Muscle of arm (tissue), 12 donors: ENCODE data around the gene SUN3. TPM values are rescaled to one million over a fixed set of nuclear protein-coding genes. Genes with fewer than 3 reads are reported as not detected.
"Not testable (repeated sequence)": the region's sequence is repeated elsewhere in the genome, so short reads cannot be mapped to it uniquely, and the experiment has no call there.

Experiments used
- DNase-seq: peaks from one replicate; pipeline ENCODE4 v3.0.0-alpha.2; 2013
- polyA plus RNA-seq, 12 donors: library from polyadenylated mRNA; unstranded; fragments of 120-200 nt; gene quantifications; one replicate each; pipeline ENCODE4 v1.2.1, GENCODE V29; 2013; ENCODE audit not compliant: insufficient read length in 12 of 12

The SUN3 gene
- polyA plus RNA-seq, 12 donors: 0.24 TPM; not detected in 11

- peak; percentile 69 for DNase-seq
These were observed 83.5 kb downstream of the SUN3 start for GRCh38 chr7:47945261-47946015.

- DNase-seq: no peak
These were observed 84.2 kb downstream of the SUN3 start for GRCh38 chr7:47944536-47945260.

GRCh38 chr7:47943676-47944474 is 85.0 kb downstream of the SUN3 start:
- no peak for DNase-seq

GRCh38 chr7:47942651-47943050 is 86.3 kb downstream of the SUN3 start:
- DNase-seq: not testable (repeated sequence)

- no peak for DNase-seq
These were observed 86.8 kb downstream of the SUN3 start for GRCh38 chr7:47942132-47942531.

- DNase-seq: no peak
These were observed 87.6 kb downstream of the SUN3 start for GRCh38 chr7:47941136-47941844.

- DNase-seq: no peak
These were observed 88.6 kb downstream of the SUN3 start for GRCh38 chr7:47940088-47941013.

- no peak for DNase-seq
These were observed 89.4 kb downstream of the SUN3 start for GRCh38 chr7:47939425-47940036.

GRCh38 chr7:47938574-47939165 is 90.2 kb downstream of the SUN3 start:
- no peak for DNase-seq

- DNase-seq: no peak
These were observed 91.0 kb downstream of the SUN3 start for GRCh38 chr7:47937711-47938573.

Other genes with a start within 250 kb of the SUN3 start
- 1 to 10 TPM in 5 of 12 donors, under 1 TPM in 5, not detected in 2; 0.26 to 2.3 (median 0.99) TPM for gene PKD1L1, start 80.6 kb downstream of the SUN3 start, polyA plus RNA-seq
- 10 to 100 TPM in 11 of 12 donors, not detected in 1; 15.3 to 24.4 (median 19.7) TPM for gene HUS1, start 49.5 kb downstream of the SUN3 start, polyA plus RNA-seq
- under 1 TPM in 5 of 12 donors, not detected in 7; 0.09 to 0.20 (median 0.16) TPM for gene C7orf57, start 6.4 kb upstream of the SUN3 start, polyA plus RNA-seq
- 1 to 10 TPM in 10 of 12 donors, not detected in 2; 1.0 to 5.5 (median 1.6) TPM for gene UPP1, start 60.2 kb upstream of the SUN3 start, polyA plus RNA-seq
- gene ABCA13, start 142.4 kb upstream of the SUN3 start, polyA plus RNA-seq: under 1 TPM in 10 of 12 donors, not detected in 2; 0.01 to 0.36 (median 0.11) TPM